Activated CD4-positive, alpha-beta T cell treated with anti-CD3 and anti-CD28 coated beads, Interleukin-10, Interleukin-2, amounts not matched to agents 100 ng/mL and 50 ng/mL, durations not matched to agents 16 hours and 8 hours (primary cell): Measurements from ENCODE around the gene NIN.
"Not testable (repeated sequence)": the region's sequence is repeated elsewhere in the genome, so short reads cannot be mapped to it uniquely, and the experiment has no call there.

Experiments
- DNase-seq: peaks from one replicate; pipeline ENCODE4 v3.0.0-alpha.2; 2020

The NIN gene

DNA sequence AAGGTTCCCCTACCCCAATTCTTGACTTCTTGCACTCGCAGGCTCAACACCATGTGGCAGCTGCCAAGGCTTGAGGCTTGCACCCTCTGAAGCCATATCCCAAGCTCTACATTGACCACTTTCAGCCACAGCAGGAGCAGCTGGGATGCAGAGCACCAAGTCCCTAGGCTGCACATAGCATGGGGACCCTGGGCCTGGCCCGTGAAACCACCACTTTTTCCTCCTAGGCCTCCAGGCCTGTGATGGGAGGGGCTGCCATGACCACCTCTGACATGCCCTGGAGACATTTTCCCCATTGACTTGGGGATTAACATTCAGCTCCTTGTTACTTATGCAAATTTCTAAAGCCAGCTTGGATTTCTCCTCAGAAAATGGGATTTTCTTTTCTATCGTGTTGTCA lies 136.7 kb downstream of the NIN start:
- not testable (repeated sequence) for DNase-seq

DNA sequence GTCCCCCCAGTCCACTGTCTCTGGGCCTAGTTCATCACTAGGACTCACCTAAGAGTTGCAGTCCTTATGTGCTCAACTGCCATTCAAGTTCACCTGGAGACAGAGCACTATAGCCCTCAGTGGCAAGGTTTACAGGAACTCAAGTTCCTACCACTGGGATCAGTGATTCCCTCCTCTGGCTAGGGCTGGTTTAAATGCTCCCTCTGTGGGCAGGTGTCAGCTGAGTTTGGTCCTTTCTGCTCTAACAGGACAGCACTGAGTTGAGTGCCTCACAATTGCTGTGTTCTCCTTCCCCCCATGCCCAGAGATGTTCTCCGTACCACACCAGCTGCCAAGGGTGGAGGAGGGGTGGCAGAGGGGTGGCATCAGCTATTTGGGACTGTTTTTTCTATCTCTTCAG lies 142.1 kb downstream of the NIN start:
- DNase-seq: no peak

DNA sequence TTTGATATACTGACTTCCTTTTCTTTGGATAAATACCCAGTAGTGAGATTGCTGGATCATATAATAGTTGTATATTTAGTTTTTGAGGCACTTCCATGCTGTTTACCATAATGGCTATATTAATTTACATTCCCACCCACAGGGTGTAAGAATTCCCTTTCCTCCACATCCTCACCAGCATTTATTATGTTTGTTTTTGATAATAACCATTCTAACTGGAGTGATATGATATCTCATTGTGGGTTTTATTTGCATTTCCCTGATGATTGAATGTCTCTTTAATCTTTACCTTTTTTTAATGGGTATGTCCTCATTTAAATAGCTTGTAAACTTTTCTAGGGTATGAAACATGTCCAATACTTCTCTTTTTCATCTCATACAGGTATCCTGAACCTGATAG lies 151.3 kb downstream of the NIN start:
- no peak for DNase-seq

DNA sequence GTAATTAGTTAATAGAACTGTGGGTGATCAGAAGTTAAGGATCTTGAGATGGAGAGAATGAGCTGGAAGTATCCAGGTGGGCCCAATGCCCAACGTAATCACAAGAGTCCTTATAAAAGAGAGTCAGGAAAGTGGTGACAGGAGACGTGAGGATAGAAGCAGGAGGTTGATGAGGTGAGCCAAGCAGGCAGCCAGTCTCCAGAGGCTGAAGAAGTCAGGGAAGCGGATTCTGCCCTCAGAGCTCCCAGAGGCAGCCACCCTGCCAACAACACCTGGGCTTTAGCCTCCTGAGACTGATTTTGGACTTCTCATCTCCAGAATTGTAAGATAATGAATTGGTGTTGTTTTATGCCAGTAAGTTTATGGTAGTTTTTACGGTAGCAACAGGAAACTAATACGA lies 152.8 kb downstream of the NIN start:
- DNase-seq: no peak

DNA sequence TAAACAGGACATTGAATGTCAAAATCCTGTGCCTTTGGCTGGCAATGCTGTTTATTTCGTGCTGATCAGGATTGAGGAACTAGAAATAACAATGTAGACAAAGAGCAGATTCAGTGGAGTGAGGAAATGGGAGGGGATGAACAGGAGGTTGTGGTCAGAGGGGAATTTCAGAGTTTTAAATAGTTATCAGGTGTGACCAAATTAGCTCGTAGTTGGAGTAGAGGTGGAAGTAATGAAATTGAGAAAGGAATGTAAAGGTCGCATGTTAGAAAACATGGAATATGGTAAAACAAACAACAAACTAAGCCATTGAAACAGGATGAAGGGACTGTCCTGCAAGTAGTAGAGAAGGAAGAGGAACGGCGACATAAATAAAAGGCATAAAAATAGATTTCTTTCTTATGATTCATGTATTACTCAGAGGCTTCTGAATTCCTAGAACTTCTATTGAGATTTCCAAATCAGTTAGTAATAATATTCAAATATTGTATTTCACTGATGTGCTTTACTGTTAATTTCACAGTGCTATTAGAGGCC lies 153.4 kb downstream of the NIN start:
- DNase-seq: no peak

DNA sequence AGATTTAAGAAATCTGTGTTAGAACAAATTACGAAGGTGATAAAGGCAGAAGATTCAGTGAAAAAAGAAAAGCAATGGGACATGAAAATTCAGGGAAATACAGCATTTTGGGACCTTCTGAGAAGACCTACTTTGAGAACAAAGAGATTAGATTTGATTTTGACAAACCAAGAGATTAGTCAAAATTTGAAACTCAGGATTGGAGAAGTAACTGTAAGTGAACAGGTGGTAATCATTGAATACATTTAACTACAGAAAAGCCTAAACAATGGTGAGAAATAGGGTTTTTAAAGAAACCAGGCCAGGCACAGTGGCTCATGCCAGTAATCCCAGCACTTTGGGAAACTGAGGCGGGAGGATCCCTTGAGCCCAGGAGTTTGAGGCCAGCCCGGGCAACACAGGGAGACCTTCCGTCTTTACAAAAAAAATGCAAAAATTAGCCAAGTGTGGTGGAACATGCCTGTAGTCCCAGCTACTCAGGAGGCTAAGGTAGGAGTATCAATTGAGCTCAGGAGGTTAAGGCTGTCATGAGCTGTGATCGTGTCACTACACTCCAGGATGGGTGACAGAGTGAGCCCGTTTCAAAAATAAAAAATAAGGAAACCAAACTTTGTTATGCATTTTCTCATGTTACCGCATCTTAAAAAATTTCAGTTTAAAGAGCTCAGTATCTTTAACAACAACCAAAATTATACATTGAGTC lies 154.0 kb downstream of the NIN start:
- no peak for DNase-seq

DNA sequence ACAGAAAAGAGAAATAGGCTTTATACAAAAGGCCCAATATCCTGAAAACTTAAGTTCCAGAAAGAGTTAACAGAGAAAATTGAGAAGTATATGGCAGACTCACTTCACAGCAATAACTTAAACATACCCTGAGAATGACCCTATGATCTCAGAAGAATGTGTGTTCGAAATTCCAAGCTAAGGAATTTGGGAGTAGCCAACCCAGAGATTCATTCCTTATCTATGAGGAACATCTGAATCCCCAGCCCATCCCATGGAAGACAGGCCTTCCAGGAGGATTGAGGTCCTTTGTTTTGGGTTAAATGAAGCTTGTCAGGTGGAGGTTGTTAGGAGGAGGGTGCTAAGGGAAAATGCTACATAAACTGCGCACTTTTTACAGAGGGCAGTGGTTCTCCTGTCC lies 155.4 kb downstream of the NIN start:
- DNase-seq: no peak

DNA sequence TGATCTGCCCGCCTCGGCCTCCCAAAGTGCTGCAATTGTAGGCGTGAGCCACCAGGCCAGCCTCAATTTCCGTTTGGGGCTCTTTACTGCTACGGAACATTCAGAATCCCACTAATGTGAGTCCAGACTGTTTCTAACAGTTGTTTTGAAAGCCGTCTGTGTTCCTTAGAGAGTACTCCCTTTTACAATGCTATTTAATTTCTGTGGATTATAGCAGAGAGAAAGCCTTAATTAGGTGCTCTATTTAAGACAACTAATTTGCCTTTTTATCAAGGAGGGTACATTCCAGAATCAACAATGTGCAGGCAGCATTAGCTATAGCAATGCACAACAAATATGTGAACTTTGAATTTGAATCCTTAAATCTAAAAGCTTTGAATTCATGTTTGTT lies 160.1 kb downstream of the NIN start:
- no peak for DNase-seq

DNA sequence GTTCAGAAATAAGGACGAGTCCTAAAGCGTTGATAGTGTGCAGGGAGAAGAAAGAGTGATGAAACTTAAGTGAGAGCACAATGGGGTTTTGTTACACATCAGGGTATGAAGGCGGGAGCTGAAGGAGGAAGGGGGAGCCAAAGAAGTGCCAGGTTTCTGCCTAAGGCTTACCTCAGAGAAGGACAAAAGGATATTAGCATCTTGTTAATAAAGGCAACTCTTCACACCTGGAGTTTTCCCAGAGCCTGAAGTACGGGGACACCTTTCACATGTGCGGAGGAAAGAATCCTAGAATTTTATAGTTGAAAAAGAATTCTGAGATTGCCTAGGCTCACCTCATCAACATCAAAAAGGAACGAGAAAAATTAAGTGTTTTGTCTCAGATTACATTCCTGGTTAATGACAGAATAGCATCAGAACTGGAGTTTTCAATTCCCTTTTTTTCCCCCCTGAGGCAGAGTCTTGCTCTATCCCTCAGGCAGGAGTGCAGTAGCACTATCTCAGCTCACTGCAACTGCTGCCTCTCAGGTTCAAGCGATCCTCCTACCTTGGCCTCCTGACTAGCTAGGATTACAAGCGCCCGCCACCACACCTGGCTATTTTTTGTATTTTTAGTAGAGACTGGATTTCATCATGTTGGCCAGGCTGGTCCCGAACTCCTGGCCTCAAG lies 160.6 kb downstream of the NIN start:
- DNase-seq: no peak
